ENCODE measurements around the gene TENM4. TPM values are rescaled to one million over a fixed set of nuclear protein-coding genes. Genes with fewer than 3 reads are reported as not detected.

Gene TENM4
- total RNA-seq, 1 experiment from 2014 or later = 9.9 TPM

DNA sequence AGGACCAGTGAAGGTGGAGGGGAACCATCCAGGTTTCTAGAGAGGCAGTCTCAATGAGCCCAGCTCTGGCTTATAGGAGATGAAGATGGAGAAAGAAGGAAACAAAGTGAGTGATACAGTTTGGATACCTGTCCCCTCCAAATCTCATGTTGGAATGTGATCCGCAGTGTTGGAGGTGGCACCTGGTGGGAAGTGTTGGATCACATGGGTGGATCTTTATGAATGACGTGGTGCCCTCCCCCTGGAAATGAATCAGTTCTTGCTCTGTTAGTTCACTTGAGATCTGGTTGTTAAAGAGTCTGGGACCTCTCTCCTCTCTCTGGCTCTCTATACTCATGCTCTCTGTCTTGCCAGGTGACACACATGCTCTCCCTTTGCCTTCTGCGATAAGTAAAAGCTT, 473.0 kb downstream of the TENM4 start:
- Mint-ChIP-seq H3K4me3 (ENCODE audit: unreplicated experiment) (no peak overlapping the region), H3K9me3 (ENCODE audit: unreplicated experiment) (no peaks in the 10 kb centered on the region), H3K36me3 (ENCODE audit: insufficient read depth, unreplicated experiment) (no peaks in the 10 kb centered on the region), H3K4me1 (ENCODE audit: insufficient read depth, unreplicated experiment) (no peaks in the 10 kb centered on the region), H3K27ac (ENCODE audit: low read depth, unreplicated experiment) (no peak overlapping the region), H3K27me3 (ENCODE audit: insufficient read depth, unreplicated experiment) (no peaks in the 10 kb centered on the region)
- BruUV-seq (replicated peaks) = no TSS peak
- no peak for DNase-seq (ENCODE audit: unreplicated experiment)
- POLR2A ChIA-PET = interaction anchor here (0.6 kb wide), 2 partner anchors 133 to 240 kb away, joined by 3 read pairs; no protein-coding TSS in a partner anchor
- intact Hi-C loops (cut with micrococcal nuclease) = no loop called here
- CTCF ChIA-PET = interaction anchor here (0.7 to 7.0 kb wide), 4 partner anchors 8 to 322 kb away, joined by 3 to 107 read pairs (median 4); no protein-coding TSS in a partner anchor
- TF ChIP-seq, protein P1, sequence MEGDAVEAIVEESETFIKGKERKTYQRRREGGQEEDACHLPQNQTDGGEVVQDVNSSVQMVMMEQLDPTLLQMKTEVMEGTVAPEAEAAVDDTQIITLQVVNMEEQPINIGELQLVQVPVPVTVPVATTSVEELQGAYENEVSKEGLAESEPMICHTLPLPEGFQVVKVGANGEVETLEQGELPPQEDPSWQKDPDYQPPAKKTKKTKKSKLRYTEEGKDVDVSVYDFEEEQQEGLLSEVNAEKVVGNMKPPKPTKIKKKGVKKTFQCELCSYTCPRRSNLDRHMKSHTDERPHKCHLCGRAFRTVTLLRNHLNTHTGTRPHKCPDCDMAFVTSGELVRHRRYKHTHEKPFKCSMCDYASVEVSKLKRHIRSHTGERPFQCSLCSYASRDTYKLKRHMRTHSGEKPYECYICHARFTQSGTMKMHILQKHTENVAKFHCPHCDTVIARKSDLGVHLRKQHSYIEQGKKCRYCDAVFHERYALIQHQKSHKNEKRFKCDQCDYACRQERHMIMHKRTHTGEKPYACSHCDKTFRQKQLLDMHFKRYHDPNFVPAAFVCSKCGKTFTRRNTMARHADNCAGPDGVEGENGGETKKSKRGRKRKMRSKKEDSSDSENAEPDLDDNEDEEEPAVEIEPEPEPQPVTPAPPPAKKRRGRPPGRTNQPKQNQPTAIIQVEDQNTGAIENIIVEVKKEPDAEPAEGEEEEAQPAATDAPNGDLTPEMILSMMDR (IDR thresholded peaks at IDR 0.05; ENCODE audit: unreplicated experiment) = no peak

DNA sequence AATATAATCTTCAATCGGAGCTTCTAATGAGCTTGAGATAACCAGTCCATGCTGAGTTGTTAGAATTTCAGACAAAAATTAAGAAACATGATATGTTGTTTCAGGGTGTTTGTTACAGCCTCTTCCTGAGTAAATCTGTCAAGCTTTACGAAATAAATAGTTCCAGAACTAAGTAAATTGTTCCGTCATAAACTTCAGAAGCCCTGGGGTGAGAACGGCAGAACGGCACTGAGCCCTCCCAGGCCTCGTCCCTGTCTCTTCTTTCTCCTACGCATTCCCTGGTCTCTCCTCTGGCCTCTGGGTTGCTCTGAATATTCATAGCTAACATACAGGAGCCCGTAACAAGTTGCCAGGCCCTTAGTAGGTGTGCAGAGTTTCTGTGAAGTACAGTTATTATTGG, 475.4 kb downstream of the TENM4 start:
- intact Hi-C loops (cut with micrococcal nuclease) = no loop called here
- TF ChIP-seq, protein P1 (IDR thresholded peaks at IDR 0.05; ENCODE audit: unreplicated experiment) = no peak
- POLR2A ChIA-PET = interaction anchor here (0.8 kb wide), 1 partner anchor 11 kb away, joined by 3 read pairs; no protein-coding TSS in a partner anchor
- Mint-ChIP-seq H3K27me3 (ENCODE audit: insufficient read depth, unreplicated experiment) (no peaks in the 10 kb centered on the region), H3K9me3 (ENCODE audit: unreplicated experiment) (no peaks in the 10 kb centered on the region), H3K36me3 (ENCODE audit: insufficient read depth, unreplicated experiment) (no peaks in the 10 kb centered on the region), H3K4me3 (ENCODE audit: unreplicated experiment) (no peak overlapping the region), H3K4me1 (ENCODE audit: insufficient read depth, unreplicated experiment) (no peaks in the 10 kb centered on the region), H3K27ac (ENCODE audit: low read depth, unreplicated experiment) (no peak overlapping the region)
- BruUV-seq (replicated peaks) = no TSS peak
- CTCF ChIA-PET = interaction anchor here (0.5 to 7.0 kb wide), 6 partner anchors 10 to 605 kb away, joined by 3 to 107 read pairs (median 5); no protein-coding TSS in a partner anchor
- DNase-seq (ENCODE audit: unreplicated experiment) = no peak

DNA sequence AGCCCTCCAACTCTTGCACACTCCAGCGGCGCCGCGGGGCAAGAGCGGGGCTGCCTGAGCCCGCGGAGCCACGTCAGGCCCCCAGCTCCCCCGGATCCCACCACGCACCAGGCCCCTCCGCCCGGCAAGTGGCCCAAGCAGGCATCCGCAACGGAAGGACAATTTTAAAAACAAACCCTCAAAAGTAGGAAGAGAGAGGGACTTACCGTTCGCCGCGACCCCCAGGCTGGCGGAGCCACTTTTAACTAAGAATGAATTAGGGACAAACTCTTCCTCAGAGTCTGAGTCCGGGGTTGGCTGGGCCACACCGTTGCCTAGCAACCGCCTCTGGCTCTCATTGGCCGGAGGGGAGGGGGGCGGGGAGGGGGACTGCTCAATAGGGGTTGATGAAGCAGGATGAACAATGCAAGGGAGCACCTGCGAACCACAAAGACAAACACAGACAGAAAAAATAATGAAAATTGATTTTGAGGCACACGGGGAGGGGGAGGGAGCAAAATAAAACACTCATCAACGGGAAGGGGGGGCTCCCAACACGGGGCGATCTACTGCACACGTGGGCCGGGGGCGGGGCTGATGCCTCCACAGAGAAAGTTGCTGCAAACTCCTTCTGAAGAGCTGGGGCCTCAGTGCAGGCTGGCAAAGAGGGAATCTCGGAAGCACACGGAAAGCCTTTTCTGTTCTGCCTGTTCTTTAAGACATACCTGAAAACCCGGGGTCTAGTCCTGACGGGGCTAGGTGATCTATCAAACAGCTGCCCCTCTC, 478.7 kb downstream of the TENM4 start:
- CTCF ChIA-PET = interaction anchor here (0.7 to 7.0 kb wide), 21 partner anchors 9 to 941 kb away, joined by 3 to 176 read pairs (median 4); no protein-coding TSS in a partner anchor
- DNase-seq (ENCODE audit: unreplicated experiment) = no peak

DNA sequence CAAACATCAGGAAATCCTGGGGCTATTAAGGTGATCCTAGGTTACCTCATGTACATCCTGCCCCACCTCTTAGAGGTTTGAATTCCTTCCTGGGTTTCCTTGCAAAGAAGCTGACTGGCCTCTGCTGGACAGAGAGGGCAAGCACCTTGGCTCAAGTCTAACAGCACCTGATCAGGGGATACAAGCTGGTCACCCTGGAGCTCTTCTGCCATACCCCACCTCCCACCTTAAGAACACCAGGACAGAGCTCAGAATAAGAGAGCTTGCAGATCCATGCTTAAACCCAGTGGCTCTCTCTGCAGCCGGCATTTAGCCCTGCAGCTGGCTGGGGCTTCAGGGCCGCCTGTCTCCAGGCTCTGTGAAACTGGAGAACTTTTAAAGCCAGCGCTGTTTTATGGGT, 479.6 kb downstream of the TENM4 start:
- TF ChIP-seq, protein P1 (IDR thresholded peaks at IDR 0.05; ENCODE audit: unreplicated experiment) = peak; percentile 59
- intact Hi-C loops (cut with micrococcal nuclease) = loop anchor here (1.0 to 2.0 kb wide), 3 partner anchors 163 to 246 kb away; no protein-coding TSS in a partner anchor
- POLR2A ChIA-PET = interaction anchor here (1.0 kb wide), 1 partner anchor 316 kb away, joined by 5 read pairs; no protein-coding TSS in a partner anchor
- Mint-ChIP-seq H3K4me1 (ENCODE audit: insufficient read depth, unreplicated experiment) (no peaks in the 10 kb centered on the region), H3K4me3 (ENCODE audit: unreplicated experiment) (no peak overlapping the region), H3K9me3 (ENCODE audit: unreplicated experiment) (no peaks in the 10 kb centered on the region), H3K36me3 (ENCODE audit: insufficient read depth, unreplicated experiment) (no peaks in the 10 kb centered on the region), H3K27me3 (ENCODE audit: insufficient read depth, unreplicated experiment) (no peaks in the 10 kb centered on the region), H3K27ac (ENCODE audit: low read depth, unreplicated experiment) (no peak overlapping the region)
- DNase-seq (ENCODE audit: unreplicated experiment) = peak; percentile 81
- CTCF ChIA-PET = interaction anchor here (0.6 to 5.4 kb wide), 42 partner anchors 9 to 698 kb away, joined by 3 to 176 read pairs (median 3); no protein-coding TSS in a partner anchor
- no TSS peak for BruUV-seq (replicated peaks)

More for the DNA sequence above, 478.7 kb downstream of the TENM4 start:
- H3K27me3 Mint-ChIP-seq (ENCODE audit: insufficient read depth, unreplicated experiment) = no peaks in the 10 kb centered on the region
- intact Hi-C loops (cut with micrococcal nuclease) = loop anchor here (1.0 to 2.0 kb wide), 3 partner anchors 164 to 247 kb away; no protein-coding TSS in a partner anchor
- no peak overlapping the region for H3K4me3 Mint-ChIP-seq (ENCODE audit: unreplicated experiment)
- TF ChIP-seq, protein P1 (IDR thresholded peaks at IDR 0.05; ENCODE audit: unreplicated experiment) = no peak
- H3K36me3 Mint-ChIP-seq (ENCODE audit: insufficient read depth, unreplicated experiment) = no peaks in the 10 kb centered on the region
- H3K4me1 Mint-ChIP-seq (ENCODE audit: insufficient read depth, unreplicated experiment) = no peaks in the 10 kb centered on the region
- H3K27ac Mint-ChIP-seq (ENCODE audit: low read depth, unreplicated experiment) = no peak overlapping the region
- no peaks in the 10 kb centered on the region for H3K9me3 Mint-ChIP-seq (ENCODE audit: unreplicated experiment)
- no TSS peak for BruUV-seq (replicated peaks)
- POLR2A ChIA-PET = interaction anchor here (1.1 kb wide), 1 partner anchor 179 kb away, joined by 3 read pairs; no protein-coding TSS in a partner anchor

All from MCF 10A (cell line).